Vagina (tissue), 2 donors: Measurements from ENCODE around the gene CXCL12.

Experiments used
- CTCF ChIP-seq, 3 experiments: fragments of 450-650 bp in 2 of 3; fragments of 200-600 bp in 1 of 3; sonication (generic) in 1 of 3; IDR thresholded peaks; one replicate each; pipeline ENCODE4 v1.5.1; 2017 to 2019; ENCODE audit warnings: antibody characterized with exemption in 3 of 3, mild to moderate bottlenecking in 2 of 3, moderate library complexity in 2 of 3
- POLR2A ChIP-seq, 2 donors: fragments of 450-650 bp; IDR thresholded peaks; one replicate each; pipeline ENCODE4 v1.6.1; 2017; ENCODE audit warnings: antibody characterized with exemption in 2 of 2, mild to moderate bottlenecking in 2 of 2, moderate library complexity in 2 of 2
- POLR2AphosphoS5 ChIP-seq, 2 donors: sonication (generic); formaldehyde crosslinking; IDR thresholded peaks; one replicate each; pipeline ENCODE4 v1.9.0; 2017; ENCODE audit warnings: antibody characterized with exemption in 2 of 2, mild to moderate bottlenecking in 2 of 2, low read depth in 1 of 2; ENCODE audit not compliant: insufficient read depth in 1 of 2

- TF ChIP-seq CTCF (IDR thresholded peaks at IDR 0.05) (no peak), POLR2A (IDR thresholded peaks at IDR 0.05) (no peak), POLR2AphosphoS5 (IDR thresholded peaks at IDR 0.05; ENCODE audit: insufficient read depth in 1 of 2, low read depth in 1 of 2) (no peak)
Measured at GRCh38 chr10:44382131-44382858, 2.6 kb downstream of the CXCL12 start.
